LHCN-M2 (cell line): Measurements from ENCODE around the gene HSP90B1. TPM values are rescaled to one million over a fixed set of nuclear protein-coding genes. Genes with fewer than 3 reads are reported as not detected.

ENCODE experiments used
- DNase-seq: peaks from one replicate; pipeline ENCODE4 v3.0.0-alpha.2; 2012; ENCODE audit warnings: low read depth
- polyA plus RNA-seq: library from polyadenylated mRNA; unstranded; fragments of >200 nt; gene quantifications from one replicate; pipeline ENCODE4 v1.2.1, GENCODE V29; 2012; ENCODE audit warnings: missing spikeins
- total RNA-seq: library from RNA; depleted of rRNA; stranded (reverse); fragments of >200 nt; gene quantifications from 2 replicates; pipeline ENCODE4 v1.2.3, GENCODE V29; 2014; rRNA removed

The HSP90B1 gene
- total RNA-seq: 592 and 624 TPM in 2 replicates
- 293 TPM for polyA plus RNA-seq

GRCh38 chr12:103930034-103930786, at the start of gene HSP90B1:
HSP90B1 (plus strand) TSS chr12:103930410; CDS start chr12:103930516, 106 bp downstream.
- DNase-seq: peak; percentile 100

- DNase-seq: no peak
Measured at GRCh38 chr12:103881261-103881660, 48.9 kb upstream of the HSP90B1 start.

- no peak for DNase-seq
Measured at GRCh38 chr12:103882861-103883596, 47.2 kb upstream of the HSP90B1 start.

- no peak for DNase-seq
Measured at GRCh38 chr12:103883908-103884307, 46.3 kb upstream of the HSP90B1 start.

- peak; percentile 50 for DNase-seq
Measured at GRCh38 chr12:103884316-103884715, 45.9 kb upstream of the HSP90B1 start.

GRCh38 chr12:103886195-103886797, 43.9 kb upstream of the HSP90B1 start:
- no peak for DNase-seq

GRCh38 chr12:103887738-103888137, 42.5 kb upstream of the HSP90B1 start:
- DNase-seq: no peak

- DNase-seq: no peak
Measured at GRCh38 chr12:103897316-103897715, 32.9 kb upstream of the HSP90B1 start.

GRCh38 chr12:103901518-103902173, 28.6 kb upstream of the HSP90B1 start:
- DNase-seq: no peak

GRCh38 chr12:103903993-103904392, 26.2 kb upstream of the HSP90B1 start:
- no peak for DNase-seq

- DNase-seq: no peak
Measured at GRCh38 chr12:103905730-103906349, 24.4 kb upstream of the HSP90B1 start.

GRCh38 chr12:103908246-103908541, 22.0 kb upstream of the HSP90B1 start:
- DNase-seq: no peak

GRCh38 chr12:103908877-103909276, 21.3 kb upstream of the HSP90B1 start:
- DNase-seq: no peak

GRCh38 chr12:103909811-103910210, 20.4 kb upstream of the HSP90B1 start:
- DNase-seq: no peak

- DNase-seq: no peak
Measured at GRCh38 chr12:103912069-103912468, 18.1 kb upstream of the HSP90B1 start.

GRCh38 chr12:103913100-103913499, 17.1 kb upstream of the HSP90B1 start:
- DNase-seq: no peak

GRCh38 chr12:103915306-103915705, 14.9 kb upstream of the HSP90B1 start:
- DNase-seq: peak; percentile 58

GRCh38 chr12:103917873-103918272, 12.3 kb upstream of the HSP90B1 start:
- DNase-seq: no peak

- DNase-seq: peak; percentile 95
Measured at GRCh38 chr12:103924761-103925641, 5.2 kb upstream of the HSP90B1 start.

- DNase-seq: no peak
Measured at GRCh38 chr12:103928682-103929045, 1.5 kb upstream of the HSP90B1 start.
